ENCODE measurements around the gene MALRD1.

MALRD1 gene

DNA sequence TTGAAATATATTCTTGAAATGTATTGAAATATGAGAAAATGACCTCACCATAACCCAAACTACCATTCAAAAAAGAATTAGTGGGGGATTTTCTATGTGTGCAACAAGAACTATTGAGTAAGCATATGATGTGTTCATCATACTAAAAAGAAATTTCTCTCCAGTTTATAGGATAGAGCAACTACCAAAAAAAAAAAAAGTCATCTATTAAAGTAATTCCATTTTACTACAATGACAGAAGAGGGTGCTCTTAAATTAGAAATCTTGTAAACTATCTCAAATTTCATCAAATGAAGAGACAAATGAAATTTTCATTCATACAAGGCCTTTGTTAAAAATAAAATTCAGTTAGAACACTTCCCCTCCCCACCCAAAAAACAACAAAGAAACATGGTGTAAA lies 572.2 kb downstream of the MALRD1 start:
- Histone ChIP-seq H3K4me1 (ENCODE audit: control extremely low read depth in 1 of 4, control insufficient read depth in 4 of 4, insufficient read depth in 4 of 4, low read length in 3 of 4) (peaks cover 0 to 3% (median 0%) of the 10 kb centered on the region in 4 experiments), H3K9me3 (ENCODE audit: control extremely low read depth in 1 of 5, control insufficient read depth in 4 of 5, insufficient read depth in 2 of 5, low read depth in 1 of 5, low read length in 4 of 5) (peaks cover 0 to 4% (median 0%) of the 10 kb centered on the region in 5 experiments), H3K27me3 (replicated peaks in 2 of 5; ENCODE audit: control insufficient read depth in 4 of 5, insufficient read depth in 5 of 5, low read length in 4 of 5) (no peaks in the 10 kb centered on the region), H3K4me3 (ENCODE audit: control insufficient read depth in 1 of 7, extremely low read depth in 1 of 7, insufficient read depth in 4 of 7, low read depth in 2 of 7, low read length in 6 of 7) (no peak overlapping the region), H3K27ac (ENCODE audit: insufficient read depth in 1 of 2, low read depth in 1 of 2, low read length in 2 of 2, poor library complexity in 1 of 2, severe bottlenecking in 2 of 2) (no peak overlapping the region), H3K36me3 (ENCODE audit: control insufficient read depth in 4 of 4, insufficient read depth in 4 of 4, low read length in 3 of 4) (no peaks in the 10 kb centered on the region)
- POLR2A ChIA-PET, result no interaction called here
- peak; percentile 24 to 41 (median 30) for DNase-seq
- CTCF ChIA-PET, result interaction anchor here (1.6 kb wide), 1 partner anchor 173 kb away, joined by 3 read pairs; no protein-coding TSS in a partner anchor

DNA sequence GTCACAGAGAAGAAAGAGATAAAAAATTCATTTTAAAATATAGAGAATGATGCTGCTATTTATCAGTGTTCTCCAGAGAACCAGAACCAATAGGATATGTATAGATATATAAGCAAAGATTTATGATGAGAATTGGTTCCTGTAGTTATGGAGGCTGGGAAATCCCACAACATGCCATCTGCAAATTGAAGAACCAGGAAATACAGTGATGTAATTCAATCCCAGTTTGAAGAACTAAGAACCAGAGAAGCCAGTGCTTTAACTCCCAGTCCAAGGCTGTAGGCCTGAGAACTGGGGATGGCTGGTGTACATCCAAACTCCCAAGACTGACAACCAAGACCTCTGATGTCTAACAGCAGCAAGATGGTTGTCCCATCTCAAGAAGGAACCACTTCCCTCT lies 574.7 kb downstream of the MALRD1 start:
- no peak for DNase-seq
- POLR2A ChIA-PET, result no interaction called here
- Histone ChIP-seq H3K4me1 (ENCODE audit: control extremely low read depth in 1 of 4, control insufficient read depth in 4 of 4, insufficient read depth in 4 of 4, low read length in 3 of 4) (peaks cover 0 to 3% (median 0%) of the 10 kb centered on the region in 4 experiments), H3K9me3 (ENCODE audit: control extremely low read depth in 1 of 5, control insufficient read depth in 4 of 5, insufficient read depth in 2 of 5, low read depth in 1 of 5, low read length in 4 of 5) (peaks cover 0 to 4% (median 0%) of the 10 kb centered on the region in 5 experiments), H3K4me3 (ENCODE audit: control insufficient read depth in 1 of 7, extremely low read depth in 1 of 7, insufficient read depth in 4 of 7, low read depth in 2 of 7, low read length in 6 of 7) (no peak overlapping the region), H3K36me3 (ENCODE audit: control insufficient read depth in 4 of 4, insufficient read depth in 4 of 4, low read length in 3 of 4) (no peaks in the 10 kb centered on the region), H3K27me3 (replicated peaks in 2 of 5; ENCODE audit: control insufficient read depth in 4 of 5, insufficient read depth in 5 of 5, low read length in 4 of 5) (no peaks in the 10 kb centered on the region), H3K27ac (ENCODE audit: insufficient read depth in 1 of 2, low read depth in 1 of 2, low read length in 2 of 2, poor library complexity in 1 of 2, severe bottlenecking in 2 of 2) (no peak overlapping the region)
- CTCF ChIA-PET, result no interaction called here

DNA sequence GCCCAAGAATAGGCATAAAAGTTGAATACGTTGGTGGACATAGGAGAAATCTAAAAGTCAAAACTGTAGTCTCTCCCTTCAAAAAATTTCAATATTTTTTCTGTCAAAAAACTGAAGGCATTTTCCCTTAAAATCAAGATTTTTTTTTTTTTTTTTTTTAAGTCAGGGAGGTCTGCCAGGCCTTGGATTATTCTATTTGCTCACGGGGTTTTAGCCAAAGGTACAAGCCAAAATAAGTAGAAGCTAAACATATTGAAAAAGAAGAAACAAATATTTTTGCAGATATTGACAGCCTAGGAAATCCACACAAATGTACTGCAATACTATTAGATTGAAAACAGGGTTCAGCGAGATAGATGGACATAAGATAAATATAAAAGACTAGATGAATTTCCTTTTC lies 577.6 kb downstream of the MALRD1 start:
- Histone ChIP-seq H3K9me3 (ENCODE audit: control extremely low read depth in 1 of 5, control insufficient read depth in 4 of 5, insufficient read depth in 2 of 5, low read depth in 1 of 5, low read length in 4 of 5) (peaks cover 0 to 4% (median 0%) of the 10 kb centered on the region in 5 experiments), H3K4me1 (ENCODE audit: control extremely low read depth in 1 of 4, control insufficient read depth in 4 of 4, insufficient read depth in 4 of 4, low read length in 3 of 4) (peaks cover 0 to 12% (median 5%) of the 10 kb centered on the region in 4 experiments), H3K4me3 (ENCODE audit: control insufficient read depth in 1 of 7, extremely low read depth in 1 of 7, insufficient read depth in 4 of 7, low read depth in 2 of 7, low read length in 6 of 7) (no peak overlapping the region), H3K36me3 (ENCODE audit: control insufficient read depth in 4 of 4, insufficient read depth in 4 of 4, low read length in 3 of 4) (no peaks in the 10 kb centered on the region), H3K27me3 (replicated peaks in 2 of 5; ENCODE audit: control insufficient read depth in 4 of 5, insufficient read depth in 5 of 5, low read length in 4 of 5) (no peaks in the 10 kb centered on the region), H3K27ac (ENCODE audit: insufficient read depth in 1 of 2, low read depth in 1 of 2, low read length in 2 of 2, poor library complexity in 1 of 2, severe bottlenecking in 2 of 2) (no peak overlapping the region)
- ChIA-PET CTCF (interaction anchor here (0.7 to 1.3 kb wide), 3 partner anchors 13 to 192 kb away, joined by 3 to 4 read pairs (median 3); no protein-coding TSS in a partner anchor), POLR2A (no interaction called here)
- DNase-seq, result no peak
- no CpG with 5 or more reads among the region's 3 CpGs for WGBS (ENCODE audit: insufficient coverage)

DNA sequence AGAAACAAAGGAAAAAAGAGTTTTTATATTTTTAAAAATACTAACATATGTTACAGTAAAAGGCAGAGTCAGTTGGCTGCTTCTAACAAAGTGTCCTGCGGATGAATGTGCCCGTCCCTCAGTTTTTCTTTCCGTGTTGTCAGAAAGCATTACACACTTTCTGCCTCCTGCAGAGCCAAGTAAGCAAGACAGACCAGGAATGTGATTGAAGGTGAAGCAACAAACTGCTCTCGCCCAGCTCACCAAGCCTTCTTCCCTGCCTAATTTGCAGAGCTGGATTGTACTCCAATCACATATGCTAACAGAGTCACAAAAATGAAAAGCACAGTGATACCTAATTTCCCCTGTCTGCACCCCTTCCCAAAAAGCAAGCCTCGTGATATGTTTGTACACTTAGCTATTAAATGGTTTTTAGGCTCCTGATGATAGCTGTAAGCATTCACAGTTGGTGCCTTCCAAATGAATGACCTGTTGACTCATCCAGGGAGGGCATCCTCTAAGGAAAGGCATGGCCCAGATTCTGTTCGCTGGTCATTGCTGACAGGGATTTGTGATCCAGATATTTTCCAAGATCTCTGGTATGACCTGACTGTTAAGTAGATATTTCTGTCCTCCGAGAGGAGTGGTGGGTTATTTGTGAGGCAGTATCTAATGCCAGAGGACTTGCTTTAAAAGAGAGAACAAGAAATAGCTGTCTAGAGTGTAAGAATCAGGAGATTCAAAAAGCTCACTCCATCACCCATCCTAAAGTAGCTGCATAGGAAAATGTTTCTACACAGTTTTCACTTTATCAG lies 580.4 kb downstream of the MALRD1 start:
- no peak for DNase-seq
- Histone ChIP-seq H3K4me3 (ENCODE audit: control insufficient read depth in 1 of 7, extremely low read depth in 1 of 7, insufficient read depth in 4 of 7, low read depth in 2 of 7, low read length in 6 of 7) (peak overlapping the region in 1 of 7 experiments; percentile 13), H3K27me3 (replicated peaks in 2 of 5; ENCODE audit: control insufficient read depth in 4 of 5, insufficient read depth in 5 of 5, low read length in 4 of 5) (no peaks in the 10 kb centered on the region), H3K36me3 (ENCODE audit: control insufficient read depth in 4 of 4, insufficient read depth in 4 of 4, low read length in 3 of 4) (no peaks in the 10 kb centered on the region), H3K27ac (ENCODE audit: insufficient read depth in 1 of 2, low read depth in 1 of 2, low read length in 2 of 2, poor library complexity in 1 of 2, severe bottlenecking in 2 of 2) (peak overlapping the region in 1 of 2 experiments; percentile 72), H3K4me1 (ENCODE audit: control extremely low read depth in 1 of 4, control insufficient read depth in 4 of 4, insufficient read depth in 4 of 4, low read length in 3 of 4) (peaks cover 0 to 12% (median 5%) of the 10 kb centered on the region in 4 experiments), H3K9me3 (ENCODE audit: control extremely low read depth in 1 of 5, control insufficient read depth in 4 of 5, insufficient read depth in 2 of 5, low read depth in 1 of 5, low read length in 4 of 5) (no peaks in the 10 kb centered on the region)
- CTCF ChIA-PET, result interaction anchor here (0.6 to 1.8 kb wide), 6 partner anchors 9 to 200 kb away, joined by 3 to 6 read pairs (median 4); no protein-coding TSS in a partner anchor
- POLR2A ChIA-PET, result no interaction called here
- WGBS (ENCODE audit: insufficient coverage), result 93% methylated on average over 5 of the region's 7 CpGs

DNA sequence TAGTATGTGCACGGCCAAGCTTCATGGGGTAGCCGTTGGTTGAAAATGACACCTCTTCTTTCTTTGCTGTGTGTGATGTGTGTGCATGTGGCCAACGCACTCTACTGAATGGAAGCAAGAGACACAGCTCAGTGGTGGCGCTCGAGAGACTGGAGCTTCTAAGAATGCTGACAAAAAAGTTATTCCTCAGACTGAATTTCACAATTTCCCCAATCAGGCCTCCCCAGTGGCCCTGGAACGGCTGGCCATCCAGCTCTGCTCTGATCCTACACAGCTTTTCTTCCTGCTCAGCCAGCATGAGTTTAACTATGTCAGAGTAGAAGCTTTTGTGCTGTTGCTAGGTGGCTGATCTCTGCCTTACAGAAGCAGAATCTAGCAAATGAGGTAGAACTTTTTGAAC lies 581.0 kb downstream of the MALRD1 start:
- POLR2A ChIA-PET, result no interaction called here
- Histone ChIP-seq H3K27ac (ENCODE audit: insufficient read depth in 1 of 2, low read depth in 1 of 2, low read length in 2 of 2, poor library complexity in 1 of 2, severe bottlenecking in 2 of 2) (peak overlapping the region; percentile 43 to 72), H3K4me1 (ENCODE audit: control extremely low read depth in 1 of 4, control insufficient read depth in 4 of 4, insufficient read depth in 4 of 4, low read length in 3 of 4) (peaks cover 0 to 12% (median 5%) of the 10 kb centered on the region in 4 experiments), H3K9me3 (ENCODE audit: control extremely low read depth in 1 of 5, control insufficient read depth in 4 of 5, insufficient read depth in 2 of 5, low read depth in 1 of 5, low read length in 4 of 5) (no peaks in the 10 kb centered on the region), H3K36me3 (ENCODE audit: control insufficient read depth in 4 of 4, insufficient read depth in 4 of 4, low read length in 3 of 4) (no peaks in the 10 kb centered on the region), H3K27me3 (replicated peaks in 2 of 5; ENCODE audit: control insufficient read depth in 4 of 5, insufficient read depth in 5 of 5, low read length in 4 of 5) (no peaks in the 10 kb centered on the region), H3K4me3 (ENCODE audit: control insufficient read depth in 1 of 7, extremely low read depth in 1 of 7, insufficient read depth in 4 of 7, low read depth in 2 of 7, low read length in 6 of 7) (peak overlapping the region in 2 of 7 experiments; percentile 13 to 40)
- DNase-seq, result peak; percentile 55 to 73 (median 57)
- CTCF ChIA-PET, result interaction anchor here (0.6 to 1.8 kb wide), 6 partner anchors 9 to 199 kb away, joined by 3 to 6 read pairs (median 4); no protein-coding TSS in a partner anchor
- WGBS (ENCODE audit: insufficient coverage), result 7% methylated on average over 2 of the region's 6 CpGs

DNA sequence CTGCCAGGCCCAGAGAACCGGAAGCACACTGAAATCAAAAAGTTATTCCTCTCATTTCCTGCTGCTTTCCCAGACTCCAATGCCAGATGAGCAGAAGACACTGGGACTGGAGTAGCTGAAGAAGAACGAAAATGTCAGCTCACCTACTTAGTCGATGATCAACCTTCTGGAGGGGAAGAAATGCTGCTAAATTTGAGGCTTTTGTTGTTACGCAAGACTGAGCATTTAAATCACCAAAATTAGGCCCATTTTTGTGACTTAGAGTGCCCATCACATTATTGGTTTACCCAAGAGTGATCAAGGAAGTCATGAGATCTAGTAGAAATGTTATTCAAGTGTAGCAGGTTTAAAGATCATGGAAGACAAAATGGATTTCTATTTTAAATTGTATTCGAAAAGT lies 585.6 kb downstream of the MALRD1 start:
- DNase-seq, result no peak
- ChIA-PET CTCF (interaction anchor here (1.0 to 1.2 kb wide), 3 partner anchors 23 to 155 kb away, joined by 3 read pairs; no protein-coding TSS in a partner anchor), POLR2A (no interaction called here)
- Histone ChIP-seq H3K27ac (ENCODE audit: insufficient read depth in 1 of 2, low read depth in 1 of 2, low read length in 2 of 2, poor library complexity in 1 of 2, severe bottlenecking in 2 of 2) (no peak overlapping the region), H3K4me1 (ENCODE audit: control extremely low read depth in 1 of 4, control insufficient read depth in 4 of 4, insufficient read depth in 4 of 4, low read length in 3 of 4) (peaks cover 6 to 18% (median 6%) of the 10 kb centered on the region in 4 experiments), H3K36me3 (ENCODE audit: control insufficient read depth in 4 of 4, insufficient read depth in 4 of 4, low read length in 3 of 4) (no peaks in the 10 kb centered on the region), H3K4me3 (ENCODE audit: control insufficient read depth in 1 of 7, extremely low read depth in 1 of 7, insufficient read depth in 4 of 7, low read depth in 2 of 7, low read length in 6 of 7) (no peak overlapping the region), H3K9me3 (ENCODE audit: control extremely low read depth in 1 of 5, control insufficient read depth in 4 of 5, insufficient read depth in 2 of 5, low read depth in 1 of 5, low read length in 4 of 5) (no peaks in the 10 kb centered on the region), H3K27me3 (replicated peaks in 2 of 5; ENCODE audit: control insufficient read depth in 4 of 5, insufficient read depth in 5 of 5, low read length in 4 of 5) (no peaks in the 10 kb centered on the region)
- WGBS (ENCODE audit: insufficient coverage), result 89% methylated on average over 5 of the region's 5 CpGs
